ENCODE measurements around the gene NUDT22. TPM values are rescaled to one million over a fixed set of nuclear protein-coding genes. Genes with fewer than 3 reads are reported as not detected.

The NUDT22 gene, protein sequence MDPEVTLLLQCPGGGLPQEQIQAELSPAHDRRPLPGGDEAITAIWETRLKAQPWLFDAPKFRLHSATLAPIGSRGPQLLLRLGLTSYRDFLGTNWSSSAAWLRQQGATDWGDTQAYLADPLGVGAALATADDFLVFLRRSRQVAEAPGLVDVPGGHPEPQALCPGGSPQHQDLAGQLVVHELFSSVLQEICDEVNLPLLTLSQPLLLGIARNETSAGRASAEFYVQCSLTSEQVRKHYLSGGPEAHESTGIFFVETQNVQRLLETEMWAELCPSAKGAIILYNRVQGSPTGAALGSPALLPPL
- total RNA-seq, result 45.0 TPM
- long read RNA-seq, transcript NUDT22-204 (5 exons, 986 nt), result minor isoform, 5 of 92 reads
- long read RNA-seq, transcript NUDT22-201 (6 exons, 1,094 nt), result major isoform, 26 of 92 reads
- long read RNA-seq, partial matches to known transcripts, result 37 of 92 reads
- long read RNA-seq, other reads (novel, unspliced or antisense), result 24 of 92 reads

DNA sequence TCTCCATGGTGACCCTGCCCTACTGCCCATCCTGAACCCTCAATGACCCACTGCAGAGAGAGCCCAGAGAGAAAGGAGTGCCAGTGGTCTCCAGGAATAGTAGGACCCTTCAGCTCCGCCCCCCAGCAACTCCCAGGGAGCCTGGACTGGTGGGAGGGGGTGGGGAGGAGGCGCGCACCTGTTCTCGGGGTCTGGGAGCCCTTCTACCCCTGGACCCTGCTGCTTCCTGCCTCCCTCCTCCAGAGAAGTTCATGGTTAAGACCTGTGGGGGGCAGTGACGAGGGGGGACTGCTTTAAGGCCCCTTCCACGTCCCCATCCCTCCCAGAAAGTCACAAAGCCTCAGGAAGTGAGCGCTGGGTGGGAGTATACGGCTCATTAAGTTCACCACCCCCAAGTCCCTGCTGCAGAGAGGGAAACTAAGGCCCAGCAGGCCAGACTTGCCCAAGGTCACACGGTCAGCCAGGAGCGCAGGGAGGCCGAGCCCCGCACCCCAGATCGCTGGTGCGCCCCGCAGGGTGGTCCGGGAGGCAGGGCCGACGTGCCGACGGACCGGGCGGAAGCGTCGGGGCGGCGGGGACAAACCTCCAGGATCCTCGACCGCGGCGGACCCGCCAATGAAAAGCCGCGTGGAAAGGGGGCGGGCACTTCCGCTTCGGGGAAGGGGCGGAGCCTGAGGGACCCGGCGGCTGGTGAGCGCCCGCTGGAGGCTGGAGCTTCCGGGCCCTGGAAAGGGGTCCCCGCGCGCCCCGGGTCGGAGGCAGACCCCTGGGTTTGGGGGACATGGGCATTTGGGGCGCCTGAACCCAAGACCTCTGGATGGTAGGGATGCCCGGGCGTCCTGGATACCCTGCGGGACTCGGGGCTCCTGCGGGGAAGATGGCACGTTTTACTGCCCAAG is at the start of gene NUDT22, which contains the start of gene TRPT1:
NUDT22 (plus strand) TSS at position 667 of the 899 bp plus-strand sequence. CDS start 379 bp downstream, outside the sequence.
TRPT1 (minus strand) TSS at position 579 of the 899 bp plus-strand sequence; CDS start at position 253, 326 bp downstream.
- peak; percentile 90 to 92 for ATAC-seq
- intact Hi-C loops (cut with DNase I), result no loop called here
- DNase-seq, result peak; percentile 92
- Histone ChIP-seq H3K4me3 (peak within 1 kb of the TSS; percentile 97), H3K36me3 (peaks cover 18% of the 10 kb centered on the region), H3K27ac (peak within 1 kb of the TSS; percentile 96), H3K9me3 (no peaks in the 10 kb centered on the region), H3K27me3 (ENCODE audit: low read depth) (no peaks in the 10 kb centered on the region), H3K4me1 (peaks cover 37% of the 10 kb centered on the region)
- TF ChIP-seq, protein P1, sequence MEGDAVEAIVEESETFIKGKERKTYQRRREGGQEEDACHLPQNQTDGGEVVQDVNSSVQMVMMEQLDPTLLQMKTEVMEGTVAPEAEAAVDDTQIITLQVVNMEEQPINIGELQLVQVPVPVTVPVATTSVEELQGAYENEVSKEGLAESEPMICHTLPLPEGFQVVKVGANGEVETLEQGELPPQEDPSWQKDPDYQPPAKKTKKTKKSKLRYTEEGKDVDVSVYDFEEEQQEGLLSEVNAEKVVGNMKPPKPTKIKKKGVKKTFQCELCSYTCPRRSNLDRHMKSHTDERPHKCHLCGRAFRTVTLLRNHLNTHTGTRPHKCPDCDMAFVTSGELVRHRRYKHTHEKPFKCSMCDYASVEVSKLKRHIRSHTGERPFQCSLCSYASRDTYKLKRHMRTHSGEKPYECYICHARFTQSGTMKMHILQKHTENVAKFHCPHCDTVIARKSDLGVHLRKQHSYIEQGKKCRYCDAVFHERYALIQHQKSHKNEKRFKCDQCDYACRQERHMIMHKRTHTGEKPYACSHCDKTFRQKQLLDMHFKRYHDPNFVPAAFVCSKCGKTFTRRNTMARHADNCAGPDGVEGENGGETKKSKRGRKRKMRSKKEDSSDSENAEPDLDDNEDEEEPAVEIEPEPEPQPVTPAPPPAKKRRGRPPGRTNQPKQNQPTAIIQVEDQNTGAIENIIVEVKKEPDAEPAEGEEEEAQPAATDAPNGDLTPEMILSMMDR (IDR thresholded peaks at IDR 0.05), result no peak

DNA sequence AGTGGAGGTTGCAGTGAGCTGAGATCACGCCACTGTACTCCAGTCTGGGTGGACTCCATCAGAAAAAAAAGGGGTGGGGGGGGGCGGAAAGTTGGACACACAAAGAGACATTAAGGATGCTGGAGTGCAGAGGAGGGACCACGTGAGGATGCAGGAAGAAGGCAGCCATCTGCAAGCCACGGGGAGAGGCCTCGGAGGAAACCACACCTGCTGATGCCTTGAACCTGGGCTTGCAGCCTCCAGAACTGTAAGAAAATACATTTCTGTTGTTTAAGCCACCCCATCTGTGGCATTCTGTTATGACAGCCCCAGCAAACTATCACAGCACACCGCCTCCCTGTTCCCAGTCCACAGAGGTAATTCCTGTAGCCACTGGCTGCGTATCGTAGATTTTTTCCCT is 49.3 kb upstream of the NUDT22 start:
- Histone ChIP-seq H3K27ac (no peak overlapping the region), H3K27me3 (ENCODE audit: low read depth) (no peaks in the 10 kb centered on the region), H3K4me3 (no peak overlapping the region), H3K9me3 (no peaks in the 10 kb centered on the region), H3K4me1 (peaks cover 13% of the 10 kb centered on the region), H3K36me3 (no peaks in the 10 kb centered on the region)
- TF ChIP-seq, protein P1 (IDR thresholded peaks at IDR 0.05), result no peak
- ATAC-seq (no peak), DNase-seq (no peak)
- intact Hi-C loops (cut with DNase I), result no loop called here

DNA sequence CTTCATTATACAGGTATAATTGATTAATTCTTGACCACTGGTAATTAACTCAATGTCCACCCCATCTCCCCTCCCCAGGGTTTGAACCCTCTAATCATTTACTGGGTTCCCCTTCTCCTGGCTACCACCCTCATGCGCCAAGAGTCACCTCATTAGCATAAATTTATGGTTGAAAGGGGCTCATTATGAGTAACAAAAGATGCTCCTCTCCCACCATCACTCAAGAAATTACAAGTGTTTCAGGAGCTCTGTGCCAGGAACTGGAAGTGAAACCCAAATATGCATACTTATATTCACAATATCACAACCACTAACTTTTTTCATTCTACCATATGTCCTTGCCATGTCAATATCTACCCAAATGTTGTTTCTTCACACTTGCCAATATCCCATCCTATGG is 47.9 kb upstream of the NUDT22 start:
- no peaks in the 10 kb centered on the region for H3K36me3 ChIP-seq
- peaks cover 21% of the 10 kb centered on the region for H3K4me1 ChIP-seq
- H3K9me3 ChIP-seq, result no peaks in the 10 kb centered on the region
- ATAC-seq (no peak), DNase-seq (no peak)
- intact Hi-C loops (cut with DNase I), result no loop called here
- H3K27me3 ChIP-seq (ENCODE audit: low read depth), result no peaks in the 10 kb centered on the region
- no peak overlapping the region for H3K27ac ChIP-seq
- H3K4me3 ChIP-seq, result no peak overlapping the region
- TF ChIP-seq, protein P1 (IDR thresholded peaks at IDR 0.05), result no peak

DNA sequence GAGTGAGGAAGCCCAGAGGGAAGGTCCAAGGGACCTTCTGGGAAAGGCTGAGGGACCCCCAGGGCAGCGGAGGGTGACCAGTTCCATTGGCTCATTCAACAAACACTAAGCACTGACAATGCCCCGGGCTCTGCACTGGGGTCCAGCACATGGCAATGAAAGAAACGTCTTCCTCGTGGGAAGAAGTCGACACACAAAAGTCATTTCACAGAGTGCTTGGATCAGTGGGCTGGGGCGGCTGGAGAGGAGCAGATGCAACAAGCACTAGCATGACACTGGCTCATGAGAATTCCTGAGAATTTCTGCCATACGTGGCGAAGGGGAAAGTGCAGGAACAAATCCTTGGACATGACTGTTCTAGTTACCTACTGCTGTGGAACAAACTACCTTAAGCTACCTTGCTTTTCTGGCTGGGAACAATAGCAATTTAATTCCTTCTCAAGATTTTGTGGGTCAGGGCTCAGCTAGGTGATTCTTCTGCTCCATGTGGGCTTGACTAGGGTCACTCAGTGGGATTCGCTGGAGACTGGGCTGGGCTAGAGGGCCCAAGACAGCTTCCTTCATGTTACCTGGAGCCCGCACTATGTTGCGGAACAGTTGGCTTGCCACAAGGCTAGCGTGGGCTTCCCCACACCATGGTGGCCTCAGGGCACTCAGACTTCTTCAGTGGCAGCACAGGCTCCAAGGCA is 47.0 kb upstream of the NUDT22 start:
- Histone ChIP-seq H3K27me3 (ENCODE audit: low read depth) (no peaks in the 10 kb centered on the region), H3K9me3 (no peaks in the 10 kb centered on the region), H3K36me3 (no peaks in the 10 kb centered on the region), H3K27ac (no peak overlapping the region), H3K4me3 (no peak overlapping the region), H3K4me1 (peaks cover 30% of the 10 kb centered on the region)
- intact Hi-C loops (cut with DNase I), result no loop called here
- TF ChIP-seq, protein P1 (IDR thresholded peaks at IDR 0.05), result no peak
- ATAC-seq (no peak), DNase-seq (no peak)

DNA sequence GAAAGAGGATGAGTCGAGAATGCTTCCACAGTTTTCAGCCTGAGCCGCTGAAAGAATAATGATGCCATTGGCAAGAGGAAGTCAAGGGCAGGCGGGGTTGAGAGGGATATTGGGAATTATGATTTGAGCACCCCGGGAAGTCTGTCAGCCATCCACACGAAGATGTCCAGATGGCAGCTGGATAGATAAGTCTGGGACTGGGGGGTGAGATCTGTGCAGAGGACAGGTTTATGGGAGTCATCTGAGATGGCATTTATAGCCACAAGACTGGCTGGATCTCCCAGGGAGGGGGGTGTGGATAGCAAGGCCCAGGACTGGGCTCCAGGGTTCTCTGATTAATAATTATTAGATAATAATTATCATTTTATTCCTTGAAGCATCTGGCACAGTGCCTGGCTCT is 45.2 kb upstream of the NUDT22 start:
- intact Hi-C loops (cut with DNase I), result no loop called here
- Histone ChIP-seq H3K27ac (peak overlapping the region; percentile 74), H3K27me3 (ENCODE audit: low read depth) (no peaks in the 10 kb centered on the region), H3K36me3 (no peaks in the 10 kb centered on the region), H3K4me1 (peaks cover 38% of the 10 kb centered on the region), H3K4me3 (no peak overlapping the region), H3K9me3 (no peaks in the 10 kb centered on the region)
- TF ChIP-seq, protein P1 (IDR thresholded peaks at IDR 0.05), result no peak
- no peak for ATAC-seq
- no peak for DNase-seq
